Cardiac muscle cell (in vitro differentiated cells and primary cell): ENCODE measurements around the gene RGS11. TPM values are rescaled to one million over a fixed set of nuclear protein-coding genes. Genes with fewer than 3 reads are reported as not detected.

Experiments used
- DNase-seq, 2 donors: peaks; one replicate each; pipeline versions ENCODE4 v3.0.0 to v3.0.0-alpha.2; 2010 to 2017; ENCODE audit warnings: low read depth in 1 of 2, low spot score in 1 of 2
- H3K27ac ChIP-seq: fragments of 200-600 bp; sonication (generic); 2 replicates; pipeline ENCODE4 v1.5.1; 2016
- H3K27me3 ChIP-seq: fragments of 200-600 bp; sonication (generic); 2 replicates; pipeline ENCODE4 v1.6.0; 2016; ENCODE audit warnings: control low read depth
- H3K36me3 ChIP-seq: fragments of 200-600 bp; sonication (generic); 2 replicates; pipeline ENCODE4 v1.5.1; 2016; ENCODE audit warnings: control low read depth
- H3K4me1 ChIP-seq: fragments of 200-600 bp; sonication (generic); 2 replicates; pipeline ENCODE4 v1.8.1; 2017; ENCODE audit warnings: low read depth, mild to moderate bottlenecking, mixed run types
- H3K4me3 ChIP-seq: fragments of 200-600 bp; sonication (generic); 2 replicates; pipeline ENCODE4 v1.5.1; 2016; ENCODE audit warnings: mild to moderate bottlenecking
- H3K9me3 ChIP-seq: fragments of 200-600 bp; sonication (generic); 2 replicates; pipeline ENCODE4 v1.5.1; 2017; ENCODE audit warnings: low read depth, mild to moderate bottlenecking, control low read depth
- polyA plus RNA-seq: library from polyadenylated mRNA; unstranded; fragments of >200 nt; fragmentation: Nextera tagmentation; extraction: Ambion mirVana; gene quantifications from 2 replicates; pipeline ENCODE4 v1.2.1, GENCODE V29; 2016
- total RNA-seq: library from RNA; depleted of rRNA; stranded (reverse); fragments of >200 nt; gene quantifications from 2 replicates; pipeline ENCODE4 v1.2.3, GENCODE V29; 2016
- TF ChIP-seq, protein P1 (sequence below): IDR thresholded peaks from 2 replicates; pipeline ENCODE4 v1.5.1; 2012; ENCODE audit warnings: low read depth, mild to moderate bottlenecking, low read length

RGS11 gene
- total and polyA plus RNA-seq, 2 experiments from 2014 or later, result 12.0 to 14.8 TPM

DNA sequence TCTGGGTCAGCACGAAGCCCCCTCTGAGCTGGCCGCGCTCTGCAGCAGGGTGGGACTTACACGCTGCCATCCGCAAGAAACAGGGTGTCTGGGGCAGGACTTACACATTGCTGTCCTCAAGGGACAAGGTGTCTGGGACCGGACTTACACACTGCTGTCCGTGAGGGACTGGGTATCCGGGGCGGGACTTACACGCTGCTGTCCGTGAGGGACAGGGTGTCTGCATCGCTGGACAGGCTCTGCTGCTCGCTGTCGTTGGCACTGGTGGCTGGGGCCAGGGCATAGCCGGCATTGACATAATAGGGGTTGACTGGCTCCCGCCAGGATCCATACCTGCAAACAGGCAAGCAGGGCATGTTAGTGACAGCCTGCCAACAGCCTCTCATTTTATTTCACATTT is 38.6 kb upstream of the RGS11 start:
- H3K4me3 ChIP-seq, result no peak overlapping the region
- H3K27me3 ChIP-seq, result no peaks in the 10 kb centered on the region
- H3K27ac ChIP-seq, result no peak overlapping the region
- H3K4me1 ChIP-seq, result peaks cover 2% of the 10 kb centered on the region
- DNase-seq, result no peak
- no peaks in the 10 kb centered on the region for H3K36me3 ChIP-seq
- H3K9me3 ChIP-seq, result no peaks in the 10 kb centered on the region
- TF ChIP-seq, protein P1, sequence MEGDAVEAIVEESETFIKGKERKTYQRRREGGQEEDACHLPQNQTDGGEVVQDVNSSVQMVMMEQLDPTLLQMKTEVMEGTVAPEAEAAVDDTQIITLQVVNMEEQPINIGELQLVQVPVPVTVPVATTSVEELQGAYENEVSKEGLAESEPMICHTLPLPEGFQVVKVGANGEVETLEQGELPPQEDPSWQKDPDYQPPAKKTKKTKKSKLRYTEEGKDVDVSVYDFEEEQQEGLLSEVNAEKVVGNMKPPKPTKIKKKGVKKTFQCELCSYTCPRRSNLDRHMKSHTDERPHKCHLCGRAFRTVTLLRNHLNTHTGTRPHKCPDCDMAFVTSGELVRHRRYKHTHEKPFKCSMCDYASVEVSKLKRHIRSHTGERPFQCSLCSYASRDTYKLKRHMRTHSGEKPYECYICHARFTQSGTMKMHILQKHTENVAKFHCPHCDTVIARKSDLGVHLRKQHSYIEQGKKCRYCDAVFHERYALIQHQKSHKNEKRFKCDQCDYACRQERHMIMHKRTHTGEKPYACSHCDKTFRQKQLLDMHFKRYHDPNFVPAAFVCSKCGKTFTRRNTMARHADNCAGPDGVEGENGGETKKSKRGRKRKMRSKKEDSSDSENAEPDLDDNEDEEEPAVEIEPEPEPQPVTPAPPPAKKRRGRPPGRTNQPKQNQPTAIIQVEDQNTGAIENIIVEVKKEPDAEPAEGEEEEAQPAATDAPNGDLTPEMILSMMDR, result no peak

DNA sequence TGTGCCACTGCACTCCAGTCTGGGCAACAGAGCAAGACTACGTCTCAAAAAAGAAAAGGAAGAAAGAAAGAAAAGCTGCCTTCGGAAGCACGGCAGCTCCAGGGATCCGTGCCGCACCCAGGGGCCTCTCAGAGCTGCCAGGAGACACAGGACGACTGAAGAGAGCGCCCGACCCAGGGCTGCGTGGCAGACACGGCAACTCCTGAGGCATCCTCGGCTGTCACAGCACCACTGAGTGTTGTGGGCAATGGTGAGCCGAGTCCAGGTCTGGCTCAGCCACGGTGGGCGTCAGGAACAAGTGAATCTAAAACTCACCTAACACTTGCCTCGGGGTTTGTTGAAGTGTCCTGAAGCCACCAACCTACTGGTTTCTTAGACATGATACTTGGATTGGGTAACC is 36.0 kb upstream of the RGS11 start:
- TF ChIP-seq, protein P1, result no peak
- Histone ChIP-seq H3K36me3 (no peaks in the 10 kb centered on the region), H3K4me1 (no peaks in the 10 kb centered on the region), H3K9me3 (no peaks in the 10 kb centered on the region), H3K27me3 (no peaks in the 10 kb centered on the region), H3K27ac (no peak overlapping the region), H3K4me3 (no peak overlapping the region)
- DNase-seq, result no peak

DNA sequence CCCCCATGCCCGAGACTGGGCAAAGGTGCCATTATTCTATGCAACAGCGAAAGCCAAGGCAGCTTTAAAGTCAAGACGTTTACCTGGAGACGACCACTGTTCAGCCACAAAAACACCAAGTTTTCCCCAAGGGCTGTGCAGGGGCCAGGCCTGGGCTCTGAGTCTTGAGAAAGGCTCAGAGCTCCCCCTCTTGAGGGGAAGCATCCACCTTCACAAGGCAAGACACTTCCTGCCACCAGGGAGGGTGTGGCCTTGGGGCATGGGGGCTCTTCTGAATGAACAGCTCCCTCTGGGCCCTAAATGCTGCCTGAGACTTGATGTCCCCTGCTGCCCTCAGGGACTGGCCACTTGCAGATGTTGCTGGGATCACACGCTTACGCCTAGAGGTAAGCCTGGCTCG is 33.7 kb upstream of the RGS11 start:
- Histone ChIP-seq H3K4me3 (no peak overlapping the region), H3K27me3 (no peaks in the 10 kb centered on the region), H3K27ac (no peak overlapping the region), H3K9me3 (no peaks in the 10 kb centered on the region), H3K4me1 (peaks cover 3% of the 10 kb centered on the region), H3K36me3 (no peaks in the 10 kb centered on the region)
- no peak for DNase-seq
- TF ChIP-seq, protein P1, result no peak

DNA sequence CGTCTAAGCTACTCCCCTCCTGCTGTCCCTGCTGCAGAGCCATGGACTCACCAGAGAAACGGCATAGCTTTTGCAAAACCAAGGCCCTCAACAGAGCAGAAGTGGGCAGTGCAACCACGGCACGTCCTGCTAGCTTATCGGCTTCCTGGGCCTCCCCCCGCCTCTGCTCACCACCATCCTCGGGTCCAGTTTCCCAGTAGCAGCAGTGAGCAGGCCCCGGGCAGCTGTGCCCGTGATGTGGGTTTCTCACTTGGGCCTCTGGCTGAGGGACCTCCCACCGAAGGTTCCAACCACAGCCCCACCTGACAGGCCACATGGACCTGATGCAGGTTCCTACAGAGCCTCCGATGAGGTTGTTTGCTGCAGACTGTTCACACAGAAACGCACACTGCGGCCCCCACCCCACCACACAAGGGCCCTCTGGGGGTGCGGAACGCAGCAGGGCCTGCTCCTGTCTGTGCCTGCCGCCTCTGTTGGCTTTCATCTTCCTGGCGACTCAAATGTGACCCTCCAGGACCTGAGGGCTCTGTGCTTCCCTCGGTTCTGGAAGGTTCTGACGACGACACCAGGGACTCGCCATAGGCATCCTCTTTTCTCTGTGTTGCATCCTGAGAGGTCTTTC is 32.1 kb upstream of the RGS11 start:
- Histone ChIP-seq H3K4me1 (peaks cover 3% of the 10 kb centered on the region), H3K9me3 (no peaks in the 10 kb centered on the region), H3K27ac (no peak overlapping the region), H3K4me3 (no peak overlapping the region), H3K27me3 (no peaks in the 10 kb centered on the region), H3K36me3 (no peaks in the 10 kb centered on the region)
- no peak for DNase-seq
- TF ChIP-seq, protein P1, result no peak

DNA sequence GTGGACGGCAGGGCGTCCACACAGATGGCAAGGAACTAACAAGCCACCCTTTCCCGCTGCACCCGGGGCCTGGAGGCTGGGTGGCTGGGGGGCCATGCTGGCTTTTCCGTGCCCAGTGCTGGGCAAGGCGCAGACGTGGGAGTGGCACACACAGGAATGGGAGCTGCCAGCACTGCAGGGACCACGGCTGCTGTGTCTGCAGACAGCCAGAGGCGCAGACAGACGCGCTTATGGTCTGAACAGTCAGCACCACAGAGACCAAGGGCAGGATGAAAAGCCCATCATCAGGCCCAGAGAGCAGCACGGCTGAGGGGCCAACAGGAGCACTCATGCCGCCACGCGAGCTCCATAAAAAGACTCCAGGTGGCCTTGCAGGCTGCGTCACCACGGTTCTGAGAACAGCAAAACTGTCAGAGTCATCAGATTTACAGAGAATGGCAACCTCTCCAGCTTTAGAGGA is 31.2 kb upstream of the RGS11 start:
- Histone ChIP-seq H3K27ac (no peak overlapping the region), H3K27me3 (no peaks in the 10 kb centered on the region), H3K4me1 (peaks cover 3% of the 10 kb centered on the region), H3K36me3 (no peaks in the 10 kb centered on the region), H3K9me3 (no peaks in the 10 kb centered on the region), H3K4me3 (no peak overlapping the region)
- TF ChIP-seq, protein P1, result no peak
- no peak for DNase-seq
